ENCODE data around the gene GJC2. TPM values are rescaled to one million over a fixed set of nuclear protein-coding genes. Genes with fewer than 3 reads are reported as not detected.

GJC2 gene
- total and polyA plus RNA-seq, 8 donors, result 0.46 to 26.6 (median 1.5) TPM; not detected in 2

- H3K4me1 ChIP-seq, result peaks cover 52 to 93% (median 74%) of the 10 kb centered on the region in 4 donors
- 76 to 96% (median 92%) methylated on average over 4 of the region's 4 CpGs for WGBS, 5 donors
- peaks cover 29 to 48% (median 46%) of the 10 kb centered on the region in 4 donors for H3K36me3 ChIP-seq
- no peaks in the 10 kb centered on the region for H3K9me3 ChIP-seq
- intact Hi-C loops (cut with DNase I; ENCODE audit: low total_unique reads), result loop anchor here (10.0 kb wide), 1 partner anchor 53 kb away; no protein-coding TSS in a partner anchor
- no peak for TF ChIP-seq CTCF (IDR thresholded peaks at IDR 0.05)
- no peak for TF ChIP-seq POLR2AphosphoS5 (IDR thresholded peaks at IDR 0.05)
- no peak for TF ChIP-seq EP300 (IDR thresholded peaks at IDR 0.05)
- no peak for TF ChIP-seq POLR2A (IDR thresholded peaks at IDR 0.05)
- no peaks in the 10 kb centered on the region for H3K27me3 ChIP-seq
- H3K4me3 ChIP-seq, result no peak overlapping the region
- no peak for DNase-seq
- H3K27ac ChIP-seq, result peak overlapping the region in 4 of 5 donors; percentile 79 to 93 (median 88)
Observed at GRCh38 chr1:228147768-228148167, 2.0 kb upstream of the GJC2 start.

- Histone ChIP-seq H3K4me1 (peaks cover 46 to 88% (median 69%) of the 10 kb centered on the region in 4 donors), H3K9me3 (no peaks in the 10 kb centered on the region), H3K27ac (peak overlapping the region in 4 of 5 donors; percentile 79 to 93 (median 88)), H3K27me3 (no peaks in the 10 kb centered on the region), H3K4me3 (no peak overlapping the region), H3K36me3 (peaks cover 29 to 48% (median 46%) of the 10 kb centered on the region in 4 donors)
- peak in 1 of 2 donors; percentile 39 for DNase-seq
- TF ChIP-seq POLR2AphosphoS5 (IDR thresholded peaks at IDR 0.05), result no peak
- no peak for TF ChIP-seq POLR2A (IDR thresholded peaks at IDR 0.05)
- TF ChIP-seq CTCF (IDR thresholded peaks at IDR 0.05), result no peak
- no peak for TF ChIP-seq EP300 (IDR thresholded peaks at IDR 0.05)
- WGBS, 5 donors, result 53 to 62% (median 56%) methylated on average over 11 to 18 of the region's 18 CpGs
- intact Hi-C loops (cut with DNase I; ENCODE audit: low total_unique reads), result loop anchor here (10.0 kb wide), 1 partner anchor 54 kb away; no protein-coding TSS in a partner anchor
Observed at GRCh38 chr1:228148196-228148861, 1.4 kb upstream of the GJC2 start.

GRCh38 chr1:228148935-228149405 is 760 bp upstream of the GJC2 start:
- DNase-seq, result no peak
- H3K27ac ChIP-seq, result peak overlapping the region; percentile 47 to 93 (median 86)
- no peaks in the 10 kb centered on the region for H3K9me3 ChIP-seq
- peaks cover 40 to 81% (median 62%) of the 10 kb centered on the region in 4 donors for H3K4me1 ChIP-seq
- no peak overlapping the region for H3K4me3 ChIP-seq
- WGBS, 5 donors, result 57 to 77% (median 62%) methylated on average over 5 to 8 of the region's 8 CpGs
- intact Hi-C loops (cut with DNase I; ENCODE audit: low total_unique reads), result loop anchor here (10.0 kb wide), 1 partner anchor 54 kb away; no protein-coding TSS in a partner anchor
- H3K27me3 ChIP-seq, result no peaks in the 10 kb centered on the region
- TF ChIP-seq CTCF (IDR thresholded peaks at IDR 0.05) (no peak), EP300 (IDR thresholded peaks at IDR 0.05) (no peak), POLR2AphosphoS5 (IDR thresholded peaks at IDR 0.05) (no peak), POLR2A (IDR thresholded peaks at IDR 0.05) (no peak)
- H3K36me3 ChIP-seq, result peaks cover 29 to 48% (median 46%) of the 10 kb centered on the region in 4 donors

- no peaks in the 10 kb centered on the region for H3K9me3 ChIP-seq
- DNase-seq, result peak in 1 of 2 donors; percentile 63
- peaks cover 34 to 72% (median 51%) of the 10 kb centered on the region in 4 donors for H3K4me1 ChIP-seq
- TF ChIP-seq CTCF (IDR thresholded peaks at IDR 0.05) (no peak), EP300 (IDR thresholded peaks at IDR 0.05) (no peak), POLR2A (IDR thresholded peaks at IDR 0.05) (no peak), POLR2AphosphoS5 (IDR thresholded peaks at IDR 0.05) (no peak)
- peak overlapping the region; percentile 47 to 93 (median 86) for H3K27ac ChIP-seq
- intact Hi-C loops (cut with DNase I; ENCODE audit: low total_unique reads), result no loop called here
- 38 to 81% (median 57%) methylated on average over 2 to 7 of the region's 7 CpGs for WGBS, 5 donors
- no peaks in the 10 kb centered on the region for H3K27me3 ChIP-seq
- H3K36me3 ChIP-seq, result peaks cover 29 to 47% (median 43%) of the 10 kb centered on the region in 4 donors
- peak overlapping the region; percentile 31 to 38 (median 34) for H3K4me3 ChIP-seq
Observed at GRCh38 chr1:228150120-228150460, 360 bp downstream of the GJC2 start.

Data from stomach (tissue), 9 donors.